Bronchial epithelial cell (primary cell): ENCODE results near the gene AGPAT4. TPM values are rescaled to one million over a fixed set of nuclear protein-coding genes. Genes with fewer than 3 reads are reported as not detected.

ENCODE experiments used
- DNase-seq: peaks from one replicate; pipeline ENCODE4 v3.0.0-alpha.2; 2010; ENCODE audit warnings: low read depth
- FAIRE-seq: peaks from 2 replicates; lab custom pipeline; 2011; peaks lifted over from hg19 to GRCh38; lab: Jason Lieb, UNC
- H3K27me3 ChIP-seq: 2 replicates; pipeline ENCODE4 v1.5.1; 2011; ENCODE audit warnings: low read length; ENCODE audit not compliant: control insufficient read depth, insufficient read depth
- H3K36me3 ChIP-seq: 2 replicates; pipeline ENCODE4 v1.5.1; 2011; ENCODE audit warnings: low read length; ENCODE audit not compliant: control insufficient read depth, insufficient read depth
- H3K4me3 ChIP-seq: 2 replicates; pipeline ENCODE4 v1.5.1; 2011; ENCODE audit warnings: mild to moderate bottlenecking, low read depth, low read length, control low read depth
- total RNA-seq: library from RNA; depleted of rRNA; stranded (reverse); fragments of >200 nt; gene quantifications from 2 replicates; pipeline ENCODE4 v1.2.1, GENCODE V29; 2014
- TF ChIP-seq, protein P1 (sequence below): IDR thresholded peaks from 2 replicates; pipeline ENCODE4 v1.5.1; 2011; ENCODE audit warnings: mild to moderate bottlenecking, moderate library complexity, low read length, control low read depth, inconsistent platforms; ENCODE audit not compliant: insufficient read depth, severe bottlenecking

AGPAT4 gene
- total RNA-seq, 1 donor from 2014 or later = 2.6 TPM

DNA sequence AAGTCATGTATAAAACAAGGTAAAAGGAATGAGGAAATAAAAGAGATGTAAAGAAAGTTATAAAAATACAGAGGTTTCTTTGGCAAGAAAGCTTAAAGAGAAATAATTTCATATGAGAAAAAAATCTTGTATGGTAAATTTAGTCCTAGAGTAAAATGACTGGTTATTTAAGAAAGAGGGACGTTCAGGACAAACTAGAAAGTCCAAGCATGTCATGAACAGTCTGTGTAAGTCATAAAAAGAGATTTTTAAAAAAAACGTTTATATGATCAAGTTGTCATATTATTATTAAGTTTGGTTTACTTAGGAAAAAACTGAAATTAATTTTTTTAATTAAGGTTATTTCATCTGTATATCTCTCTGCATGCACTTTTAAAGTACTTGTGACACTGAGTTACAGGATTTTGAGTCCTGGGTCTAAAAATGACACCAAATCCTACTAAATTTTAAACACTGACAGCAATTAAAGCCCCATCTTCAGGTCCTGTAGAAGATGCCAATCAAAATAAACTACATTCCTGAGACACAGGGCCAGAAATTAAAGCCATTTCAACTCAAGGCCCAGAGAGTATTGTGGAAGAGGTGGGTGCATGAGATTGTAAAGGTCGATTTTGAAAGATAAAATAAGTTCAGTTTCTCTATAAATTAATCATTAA, 62.4 kb downstream of the AGPAT4 start:
- no peaks in the 10 kb centered on the region for H3K27me3 ChIP-seq
- no peak overlapping the region for H3K4me3 ChIP-seq
- TF ChIP-seq, protein P1, sequence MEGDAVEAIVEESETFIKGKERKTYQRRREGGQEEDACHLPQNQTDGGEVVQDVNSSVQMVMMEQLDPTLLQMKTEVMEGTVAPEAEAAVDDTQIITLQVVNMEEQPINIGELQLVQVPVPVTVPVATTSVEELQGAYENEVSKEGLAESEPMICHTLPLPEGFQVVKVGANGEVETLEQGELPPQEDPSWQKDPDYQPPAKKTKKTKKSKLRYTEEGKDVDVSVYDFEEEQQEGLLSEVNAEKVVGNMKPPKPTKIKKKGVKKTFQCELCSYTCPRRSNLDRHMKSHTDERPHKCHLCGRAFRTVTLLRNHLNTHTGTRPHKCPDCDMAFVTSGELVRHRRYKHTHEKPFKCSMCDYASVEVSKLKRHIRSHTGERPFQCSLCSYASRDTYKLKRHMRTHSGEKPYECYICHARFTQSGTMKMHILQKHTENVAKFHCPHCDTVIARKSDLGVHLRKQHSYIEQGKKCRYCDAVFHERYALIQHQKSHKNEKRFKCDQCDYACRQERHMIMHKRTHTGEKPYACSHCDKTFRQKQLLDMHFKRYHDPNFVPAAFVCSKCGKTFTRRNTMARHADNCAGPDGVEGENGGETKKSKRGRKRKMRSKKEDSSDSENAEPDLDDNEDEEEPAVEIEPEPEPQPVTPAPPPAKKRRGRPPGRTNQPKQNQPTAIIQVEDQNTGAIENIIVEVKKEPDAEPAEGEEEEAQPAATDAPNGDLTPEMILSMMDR = no peak
- H3K36me3 ChIP-seq = no peaks in the 10 kb centered on the region
- DNase-seq (no peak), FAIRE-seq (no peak)

DNA sequence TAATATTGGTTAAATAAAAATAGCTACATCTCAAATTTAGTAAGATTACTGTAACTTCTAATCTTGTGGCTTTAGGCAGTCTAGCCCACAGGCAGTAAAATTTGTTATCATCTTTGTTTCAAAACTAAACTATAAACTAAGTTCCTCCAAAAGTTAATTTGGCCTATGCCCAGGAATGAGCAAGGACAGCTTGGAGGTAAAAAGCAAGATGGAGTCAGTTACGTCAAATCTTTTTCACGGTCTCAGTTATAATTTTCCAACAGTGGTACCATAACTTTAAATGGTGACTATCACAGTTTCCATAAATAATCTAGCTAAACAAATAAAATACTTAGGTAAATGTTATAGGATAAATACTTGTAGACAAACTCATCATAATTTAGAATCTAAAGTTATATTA, 63.0 kb downstream of the AGPAT4 start:
- DNase-seq (no peak), FAIRE-seq (no peak)
- Histone ChIP-seq H3K4me3 (no peak overlapping the region), H3K27me3 (no peaks in the 10 kb centered on the region), H3K36me3 (no peaks in the 10 kb centered on the region)
- TF ChIP-seq, protein P1 = no peak

DNA sequence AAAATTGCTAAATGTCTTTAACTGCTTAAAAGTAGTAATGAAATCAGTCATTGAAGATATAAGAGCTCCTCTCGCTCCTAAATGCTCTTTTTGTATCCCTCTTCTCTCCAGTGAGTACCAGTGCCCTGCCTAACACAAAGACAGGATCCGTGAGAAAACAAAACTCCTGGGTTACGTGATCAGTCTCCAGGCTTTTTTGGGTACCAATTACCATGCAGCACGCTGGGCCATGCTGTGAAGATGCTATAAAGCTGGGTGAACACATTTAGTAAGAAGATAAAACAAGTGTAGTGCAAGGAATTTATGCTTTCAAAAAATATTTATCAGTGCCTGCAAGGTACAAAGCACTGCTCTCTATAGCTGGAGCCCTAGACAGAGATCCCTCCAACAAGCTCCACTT, 66.7 kb downstream of the AGPAT4 start:
- Histone ChIP-seq H3K27me3 (no peaks in the 10 kb centered on the region), H3K4me3 (no peak overlapping the region), H3K36me3 (no peaks in the 10 kb centered on the region)
- TF ChIP-seq, protein P1 = no peak
- DNase-seq = no peak
- peak; percentile 70 for FAIRE-seq

DNA sequence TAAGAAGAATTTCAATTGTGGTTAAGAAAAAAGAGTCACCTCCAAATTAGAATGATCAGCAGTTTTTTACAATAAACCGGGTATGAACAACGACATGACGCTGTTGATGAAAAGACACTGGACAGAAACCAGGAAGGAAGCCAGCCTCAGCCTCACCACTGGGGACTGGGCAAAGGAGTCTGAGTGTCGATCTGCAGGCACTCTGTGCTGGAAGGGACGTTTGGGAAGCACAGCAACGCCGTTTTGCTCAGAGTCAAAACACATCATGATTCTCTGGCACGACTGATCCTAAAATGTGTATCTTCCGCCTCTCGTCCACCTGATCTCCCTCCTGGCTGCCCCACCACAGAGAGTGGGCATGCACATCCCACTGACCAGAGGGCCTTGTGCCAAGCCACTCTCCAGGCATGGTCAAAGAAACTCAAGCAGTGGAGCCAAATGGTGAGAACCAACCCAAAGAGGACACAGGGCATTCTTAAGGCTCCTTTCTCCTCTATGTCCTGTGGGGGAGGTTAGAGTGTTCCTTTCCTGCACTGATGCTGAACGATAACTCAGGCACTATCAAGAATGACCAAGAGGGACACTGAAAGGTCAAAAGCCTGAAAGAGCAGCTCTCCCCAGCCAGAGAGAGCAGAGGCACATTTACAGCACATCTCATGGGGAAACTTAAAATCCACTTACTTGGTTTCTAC, 68.8 kb downstream of the AGPAT4 start:
- FAIRE-seq = peak; percentile 18

DNA sequence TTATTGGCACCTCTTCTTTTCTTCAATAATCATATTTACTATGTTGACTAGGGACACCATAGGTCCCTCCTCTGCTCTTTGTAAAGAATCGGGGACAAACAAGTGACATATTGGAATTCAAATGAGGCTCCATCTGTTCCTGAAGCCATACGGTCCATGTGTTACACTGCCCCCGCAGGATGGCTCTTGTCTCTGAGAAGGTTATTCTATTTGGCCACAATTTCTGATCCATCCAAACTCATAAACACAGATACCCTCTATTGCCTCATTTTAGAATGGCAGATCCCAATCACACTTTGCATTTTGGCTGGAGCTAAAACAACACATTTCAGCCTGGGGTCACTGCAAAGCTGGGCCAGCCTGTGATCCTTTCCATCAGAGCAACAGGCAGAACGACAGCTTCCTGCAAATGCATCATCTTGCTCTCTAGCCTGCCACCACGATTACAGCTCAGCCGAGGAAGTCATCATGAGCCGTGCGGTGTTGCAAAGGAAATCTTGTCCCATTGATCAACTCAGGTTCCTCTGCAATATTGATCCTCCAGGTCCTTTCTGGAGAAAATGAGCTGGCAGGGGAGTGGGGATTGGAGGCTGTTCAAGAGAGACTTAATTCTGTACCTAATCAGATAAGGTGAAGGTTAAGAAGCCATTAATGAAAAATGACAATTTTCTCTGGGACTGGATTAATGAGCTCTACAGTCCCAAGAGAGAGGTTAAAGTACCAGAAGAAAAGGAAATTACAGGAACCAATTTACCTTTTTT, 73.1 kb downstream of the AGPAT4 start:
- no peak for FAIRE-seq
- Histone ChIP-seq H3K4me3 (no peak overlapping the region), H3K27me3 (no peaks in the 10 kb centered on the region), H3K36me3 (no peaks in the 10 kb centered on the region)
- TF ChIP-seq, protein P1 = no peak
- no peak for DNase-seq

More for the DNA sequence above, 68.8 kb downstream of the AGPAT4 start:
- Histone ChIP-seq H3K27me3 (no peaks in the 10 kb centered on the region), H3K4me3 (no peak overlapping the region), H3K36me3 (no peaks in the 10 kb centered on the region)
- TF ChIP-seq, protein P1 = no peak
- no peak for DNase-seq
